Smooth muscle cell (in vitro differentiated cells): Measurements from ENCODE around the gene SCN8A. TPM values are rescaled to one million over a fixed set of nuclear protein-coding genes. Genes with fewer than 3 reads are reported as not detected.

ENCODE experiments used
- DNase-seq: peaks from one replicate; lab custom pipeline; 2025; ENCODE audit not compliant: unreplicated experiment; lab: John Stamatoyannopoulos, UW
- H2AFZ ChIP-seq: fragments of 200-600 bp; sonication (generic); 2 replicates; pipeline ENCODE4 v1.6.0; 2016; ENCODE audit warnings: antibody characterized with exemption, low read depth, mild to moderate bottlenecking
- H3F3A ChIP-seq: fragments of 200-600 bp; sonication (generic); 2 replicates; pipeline ENCODE4 v1.6.0; 2017; ENCODE audit warnings: antibody characterized with exemption, low read depth
- H3K27ac ChIP-seq: fragments of 200-600 bp; sonication (generic); 2 replicates; pipeline ENCODE4 v1.5.1; 2016; ENCODE audit warnings: low read depth, mild to moderate bottlenecking
- H3K27me3 ChIP-seq: fragments of 200-600 bp; sonication (generic); 2 replicates; pipeline ENCODE4 v1.6.1; 2016; ENCODE audit warnings: low read depth, mild to moderate bottlenecking
- H3K36me3 ChIP-seq: fragments of 200-600 bp; sonication (generic); 2 replicates; pipeline ENCODE4 v1.5.1; 2016; ENCODE audit warnings: low read depth
- H3K4me1 ChIP-seq: fragments of 200-600 bp; sonication (generic); 2 replicates; pipeline ENCODE4 v1.5.1; 2016; ENCODE audit warnings: low read depth
- H3K4me2 ChIP-seq: fragments of 200-600 bp; sonication (generic); 2 replicates; pipeline ENCODE4 v1.6.0; 2016; ENCODE audit warnings: mild to moderate bottlenecking
- H3K4me3 ChIP-seq: fragments of 200-600 bp; sonication (generic); 2 replicates; pipeline ENCODE4 v1.5.1; 2016; ENCODE audit warnings: mild to moderate bottlenecking
- H3K79me2 ChIP-seq: fragments of 200-600 bp; sonication (generic); 2 replicates; pipeline ENCODE4 v1.6.0; 2016; ENCODE audit warnings: low read depth, mild to moderate bottlenecking
- H3K9ac ChIP-seq: fragments of 200-600 bp; sonication (generic); 2 replicates; pipeline ENCODE4 v1.6.0; 2016; ENCODE audit warnings: low read depth
- H3K9me3 ChIP-seq: fragments of 200-600 bp; sonication (generic); replicated peaks from 2 replicates; pipeline ENCODE4 v1.5.1; 2016; ENCODE audit warnings: low read depth
- H4K20me1 ChIP-seq: fragments of 200-600 bp; sonication (generic); 2 replicates; pipeline ENCODE4 v1.6.0; 2016; ENCODE audit warnings: low read depth
- WGBS: methylation state at CpG from one replicate; pipeline ENCODE4 v1.1.7; 2016; ENCODE audit warnings: low lambda C conversion rate; 5-methylcytosine and 5-hydroxymethylcytosine counted together
- polyA plus RNA-seq: library from polyadenylated mRNA; unstranded; fragments of >200 nt; fragmentation: Nextera tagmentation; extraction: Ambion mirVana; gene quantifications from 2 replicates; pipeline ENCODE4 v1.2.1, GENCODE V29; 2016
- total RNA-seq: library from RNA; depleted of rRNA; stranded (reverse); fragments of >200 nt; gene quantifications from 2 replicates; pipeline ENCODE4 v1.2.3, GENCODE V29; 2014
- TF ChIP-seq, protein P1 (sequence below): fragments of 200-600 bp; sonication (generic); IDR thresholded peaks from 2 replicates; pipeline ENCODE4 v1.5.1; 2017; ENCODE audit warnings: borderline replicate concordance, mild to moderate bottlenecking, antibody characterized with exemption; ENCODE audit not compliant: insufficient read depth, poor library complexity, severe bottlenecking

The SCN8A gene
- total and polyA plus RNA-seq, 2 experiments from 2014 or later, result 0.38 to 4.5 TPM

DNA sequence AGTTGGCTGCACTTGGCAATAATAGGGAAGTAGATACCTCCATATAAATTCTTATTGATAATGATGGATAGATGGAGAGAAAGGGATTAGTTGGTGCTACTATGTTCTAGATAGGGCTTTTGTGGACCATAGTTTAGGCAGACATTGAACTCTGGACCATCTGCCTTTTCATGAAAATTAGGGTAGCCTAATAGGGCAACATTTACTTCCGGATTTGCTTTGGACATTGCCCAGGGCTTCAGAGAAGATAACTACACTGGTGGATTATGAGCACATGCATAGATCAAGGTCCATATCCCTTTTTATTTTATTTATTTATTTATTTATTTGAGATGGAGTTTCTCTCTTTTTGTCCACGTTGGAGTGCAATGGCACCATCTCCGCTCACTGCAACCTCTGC, 186.9 kb downstream of the SCN8A start:
- H3K4me2 ChIP-seq, result no peak overlapping the region
- no peak overlapping the region for H3K4me3 ChIP-seq
- no peaks in the 10 kb centered on the region for H4K20me1 ChIP-seq
- no peaks in the 10 kb centered on the region for H3K79me2 ChIP-seq
- no peak overlapping the region for H3K9ac ChIP-seq
- 94% methylated on average over 3 of the region's 3 CpGs for WGBS
- H3K27ac ChIP-seq, result no peak overlapping the region
- no peak overlapping the region for H2AFZ ChIP-seq
- no peaks in the 10 kb centered on the region for H3K9me3 ChIP-seq
- H3K27me3 ChIP-seq, result no peaks in the 10 kb centered on the region
- no peaks in the 10 kb centered on the region for H3K36me3 ChIP-seq
- DNase-seq, result no peak
- no peaks in the 10 kb centered on the region for H3F3A ChIP-seq
- TF ChIP-seq, protein P1, sequence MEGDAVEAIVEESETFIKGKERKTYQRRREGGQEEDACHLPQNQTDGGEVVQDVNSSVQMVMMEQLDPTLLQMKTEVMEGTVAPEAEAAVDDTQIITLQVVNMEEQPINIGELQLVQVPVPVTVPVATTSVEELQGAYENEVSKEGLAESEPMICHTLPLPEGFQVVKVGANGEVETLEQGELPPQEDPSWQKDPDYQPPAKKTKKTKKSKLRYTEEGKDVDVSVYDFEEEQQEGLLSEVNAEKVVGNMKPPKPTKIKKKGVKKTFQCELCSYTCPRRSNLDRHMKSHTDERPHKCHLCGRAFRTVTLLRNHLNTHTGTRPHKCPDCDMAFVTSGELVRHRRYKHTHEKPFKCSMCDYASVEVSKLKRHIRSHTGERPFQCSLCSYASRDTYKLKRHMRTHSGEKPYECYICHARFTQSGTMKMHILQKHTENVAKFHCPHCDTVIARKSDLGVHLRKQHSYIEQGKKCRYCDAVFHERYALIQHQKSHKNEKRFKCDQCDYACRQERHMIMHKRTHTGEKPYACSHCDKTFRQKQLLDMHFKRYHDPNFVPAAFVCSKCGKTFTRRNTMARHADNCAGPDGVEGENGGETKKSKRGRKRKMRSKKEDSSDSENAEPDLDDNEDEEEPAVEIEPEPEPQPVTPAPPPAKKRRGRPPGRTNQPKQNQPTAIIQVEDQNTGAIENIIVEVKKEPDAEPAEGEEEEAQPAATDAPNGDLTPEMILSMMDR, result no peak
- H3K4me1 ChIP-seq, result no peaks in the 10 kb centered on the region

GRCh38 chr12:51779876-51780275, 188.8 kb downstream of the SCN8A start:
- WGBS, result 83% methylated on average over 5 of the region's 5 CpGs
- no peaks in the 10 kb centered on the region for H3K79me2 ChIP-seq
- DNase-seq, result no peak

DNA sequence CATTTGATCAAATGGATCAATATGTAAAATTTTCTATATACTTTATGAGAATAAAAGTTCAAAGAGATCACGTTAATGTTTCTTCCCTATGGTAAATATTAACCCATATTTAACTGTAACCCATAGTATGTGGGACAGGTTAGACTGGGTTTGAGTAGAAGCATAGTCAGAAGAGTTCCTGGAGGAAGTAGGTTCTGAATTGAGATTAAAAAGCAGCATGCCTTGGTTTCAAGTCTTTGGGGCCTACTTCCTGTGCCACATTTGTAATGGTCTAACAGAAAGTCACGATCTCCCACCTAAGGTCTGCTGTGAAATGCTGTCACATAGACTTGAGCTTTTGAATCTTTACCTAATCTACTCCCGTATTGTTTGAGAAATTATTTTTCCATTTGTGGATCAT, 193.7 kb downstream of the SCN8A start:
- Histone ChIP-seq H3K4me2 (no peak overlapping the region), H3K9me3 (no peaks in the 10 kb centered on the region), H3K27me3 (no peaks in the 10 kb centered on the region), H3K27ac (no peak overlapping the region), H3K9ac (no peak overlapping the region), H3K36me3 (no peaks in the 10 kb centered on the region), H2AFZ (no peak overlapping the region), H3K4me3 (no peak overlapping the region), H3K79me2 (no peaks in the 10 kb centered on the region), H3F3A (no peaks in the 10 kb centered on the region), H4K20me1 (no peaks in the 10 kb centered on the region), H3K4me1 (peaks cover 5% of the 10 kb centered on the region)
- TF ChIP-seq, protein P1, result no peak
- DNase-seq, result no peak
- WGBS, result 92% methylated on average over 3 of the region's 3 CpGs

More at GRCh38 chr12:51779876-51780275, 188.8 kb downstream of the SCN8A start:
- H3K4me2 ChIP-seq, result no peak overlapping the region
- TF ChIP-seq, protein P1, result no peak
- H3K4me3 ChIP-seq, result no peak overlapping the region
- H3F3A ChIP-seq, result no peaks in the 10 kb centered on the region
- H2AFZ ChIP-seq, result no peak overlapping the region
- no peaks in the 10 kb centered on the region for H3K36me3 ChIP-seq
- no peaks in the 10 kb centered on the region for H3K4me1 ChIP-seq
- no peaks in the 10 kb centered on the region for H4K20me1 ChIP-seq
- no peak overlapping the region for H3K9ac ChIP-seq
- no peaks in the 10 kb centered on the region for H3K9me3 ChIP-seq
- H3K27ac ChIP-seq, result no peak overlapping the region
- H3K27me3 ChIP-seq, result no peaks in the 10 kb centered on the region

- 88% methylated on average over 2 of the region's 2 CpGs for WGBS
- H3K79me2 ChIP-seq, result no peaks in the 10 kb centered on the region
These were observed 194.9 kb downstream of the SCN8A start for GRCh38 chr12:51785906-51786305.

More at GRCh38 chr12:51785906-51786305, 194.9 kb downstream of the SCN8A start:
- no peak overlapping the region for H3K9ac ChIP-seq
- H3K36me3 ChIP-seq, result no peaks in the 10 kb centered on the region
- no peak overlapping the region for H3K27ac ChIP-seq
- no peaks in the 10 kb centered on the region for H3F3A ChIP-seq
- H2AFZ ChIP-seq, result no peak overlapping the region
- H3K27me3 ChIP-seq, result no peaks in the 10 kb centered on the region
- H3K4me2 ChIP-seq, result no peak overlapping the region
- TF ChIP-seq, protein P1, result no peak
- H3K4me3 ChIP-seq, result no peak overlapping the region
- DNase-seq, result no peak
- no peaks in the 10 kb centered on the region for H4K20me1 ChIP-seq
- peaks cover 5% of the 10 kb centered on the region for H3K4me1 ChIP-seq
- H3K9me3 ChIP-seq, result no peaks in the 10 kb centered on the region
